Measurements from ENCODE around the gene SEZ6L.

Gene SEZ6L

GRCh38 chr22:26245001-26245400 lies 75.7 kb downstream of the SEZ6L start:
- DNase-seq (ENCODE audit: low read depth) = no peak

GRCh38 chr22:26246552-26246951 lies 77.3 kb downstream of the SEZ6L start:
- DNase-seq (ENCODE audit: low read depth) = no peak

- DNase-seq (ENCODE audit: low read depth) = no peak
Observed at GRCh38 chr22:26251869-26252268, 82.6 kb downstream of the SEZ6L start.

- DNase-seq (ENCODE audit: low read depth) = no peak
Observed at GRCh38 chr22:26259510-26259909, 90.2 kb downstream of the SEZ6L start.

- DNase-seq (ENCODE audit: low read depth) = no peak
Observed at GRCh38 chr22:26264162-26264561, 94.9 kb downstream of the SEZ6L start.

- no peak for DNase-seq (ENCODE audit: low read depth)
Observed at GRCh38 chr22:26265281-26265680, 96.0 kb downstream of the SEZ6L start.

- DNase-seq (ENCODE audit: low read depth) = no peak
Observed at GRCh38 chr22:26265909-26266308, 96.6 kb downstream of the SEZ6L start.

GRCh38 chr22:26267856-26268255 lies 98.6 kb downstream of the SEZ6L start:
- DNase-seq (ENCODE audit: low read depth) = no peak

GRCh38 chr22:26269572-26269971 lies 100.3 kb downstream of the SEZ6L start:
- no peak for DNase-seq (ENCODE audit: low read depth)

GRCh38 chr22:26271427-26271826 lies 102.2 kb downstream of the SEZ6L start:
- DNase-seq (ENCODE audit: low read depth) = no peak

- DNase-seq (ENCODE audit: low read depth) = no peak
Observed at GRCh38 chr22:26273011-26273675, 103.9 kb downstream of the SEZ6L start.

- DNase-seq (ENCODE audit: low read depth) = no peak
Observed at GRCh38 chr22:26276529-26277160, 107.4 kb downstream of the SEZ6L start.

GRCh38 chr22:26281941-26282340 lies 112.7 kb downstream of the SEZ6L start:
- no peak for DNase-seq (ENCODE audit: low read depth)

GRCh38 chr22:26283330-26283729 lies 114.1 kb downstream of the SEZ6L start:
- no peak for DNase-seq (ENCODE audit: low read depth)

GRCh38 chr22:26285632-26286031 lies 116.4 kb downstream of the SEZ6L start:
- DNase-seq (ENCODE audit: low read depth) = no peak

GRCh38 chr22:26286091-26286820 lies 117.0 kb downstream of the SEZ6L start:
- no peak for DNase-seq (ENCODE audit: low read depth)

- DNase-seq (ENCODE audit: low read depth) = no peak
Observed at GRCh38 chr22:26287382-26288225, 118.3 kb downstream of the SEZ6L start.

- DNase-seq (ENCODE audit: low read depth) = no peak
Observed at GRCh38 chr22:26289611-26290101, 120.4 kb downstream of the SEZ6L start.

- DNase-seq (ENCODE audit: low read depth) = no peak
Observed at GRCh38 chr22:26291940-26292666, 122.8 kb downstream of the SEZ6L start.

- no peak for DNase-seq (ENCODE audit: low read depth)
Observed at GRCh38 chr22:26292667-26292995, 123.4 kb downstream of the SEZ6L start.

- DNase-seq (ENCODE audit: low read depth) = no peak
Observed at GRCh38 chr22:26295563-26296126, 126.4 kb downstream of the SEZ6L start.
